Fibroblast of the conjunctiva (primary cell): ENCODE measurements around the gene ZGLP1.
A peak's percentile ranks its signal among the peaks of the same experiment; 100 is the strongest.
"Not testable (repeated sequence)": the region's sequence is repeated elsewhere in the genome, so short reads cannot be mapped to it uniquely, and the experiment has no call there.

Experiments
- DNase-seq: peaks from one replicate; pipeline ENCODE4 v3.0.0-alpha.2; 2010; ENCODE audit warnings: low read depth

Gene ZGLP1

DNA sequence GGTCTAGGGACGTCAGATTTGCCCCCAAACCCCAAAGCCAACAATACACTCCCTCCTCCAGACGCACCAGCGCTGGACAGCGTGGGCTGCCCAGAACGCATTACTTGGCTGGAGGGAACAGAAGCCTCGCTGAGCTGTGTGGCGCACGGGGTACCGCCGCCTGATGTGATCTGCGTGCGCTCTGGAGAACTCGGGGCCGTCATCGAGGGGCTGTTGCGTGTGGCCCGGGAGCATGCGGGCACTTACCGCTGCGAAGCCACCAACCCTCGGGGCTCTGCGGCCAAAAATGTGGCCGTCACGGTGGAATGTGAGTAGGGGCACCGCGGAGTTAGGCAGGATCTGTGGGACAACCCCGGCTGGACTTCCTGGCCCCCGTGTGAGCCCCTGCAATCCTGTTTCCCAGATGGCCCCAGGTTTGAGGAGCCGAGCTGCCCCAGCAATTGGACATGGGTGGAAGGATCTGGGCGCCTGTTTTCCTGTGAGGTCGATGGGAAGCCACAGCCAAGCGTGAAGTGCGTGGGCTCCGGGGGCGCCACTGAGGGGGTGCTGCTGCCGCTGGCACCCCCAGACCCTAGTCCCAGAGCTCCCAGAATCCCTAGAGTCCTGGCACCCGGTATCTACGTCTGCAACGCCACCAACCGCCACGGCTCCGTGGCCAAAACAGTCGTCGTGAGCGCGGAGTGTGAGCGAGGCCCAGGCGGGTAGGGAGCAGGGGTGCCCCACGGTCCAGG, 15.8 kb downstream of the ZGLP1 start:
- DNase-seq = no peak

DNA sequence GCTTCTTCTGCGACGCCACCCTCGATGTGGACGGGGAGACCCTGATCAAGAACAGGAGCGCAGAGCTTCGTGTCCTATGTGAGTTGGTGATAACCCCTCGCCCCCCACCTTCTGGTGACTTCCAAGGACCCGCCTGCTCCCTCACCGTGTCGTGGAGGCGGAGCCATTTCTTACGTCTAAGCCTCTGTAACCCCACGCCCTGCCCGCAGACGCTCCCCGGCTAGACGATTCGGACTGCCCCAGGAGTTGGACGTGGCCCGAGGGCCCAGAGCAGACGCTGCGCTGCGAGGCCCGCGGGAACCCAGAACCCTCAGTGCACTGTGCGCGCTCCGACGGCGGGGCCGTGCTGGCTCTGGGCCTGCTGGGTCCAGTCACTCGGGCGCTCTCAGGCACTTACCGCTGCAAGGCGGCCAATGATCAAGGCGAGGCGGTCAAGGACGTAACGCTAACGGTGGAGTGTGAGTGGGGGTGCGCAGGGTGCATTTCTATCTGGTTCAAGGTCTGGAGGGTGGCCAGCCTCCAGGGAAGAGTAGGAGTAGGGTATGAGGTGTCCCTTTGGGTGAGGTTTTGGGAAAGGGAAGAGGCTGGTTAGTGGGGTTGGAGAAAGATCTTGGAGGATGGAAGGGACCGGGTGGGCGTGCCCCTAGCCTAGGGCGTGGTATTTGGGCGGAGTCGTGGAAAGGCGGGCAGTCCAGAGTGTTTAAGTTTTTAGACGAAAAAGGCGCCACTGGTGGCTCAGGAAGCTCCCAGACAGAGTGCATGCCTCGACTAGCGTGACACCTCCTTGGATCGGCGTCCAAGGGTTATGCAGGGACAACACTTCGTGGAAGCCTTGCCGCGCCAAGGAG, 16.6 kb downstream of the ZGLP1 start:
- DNase-seq = no peak

DNA sequence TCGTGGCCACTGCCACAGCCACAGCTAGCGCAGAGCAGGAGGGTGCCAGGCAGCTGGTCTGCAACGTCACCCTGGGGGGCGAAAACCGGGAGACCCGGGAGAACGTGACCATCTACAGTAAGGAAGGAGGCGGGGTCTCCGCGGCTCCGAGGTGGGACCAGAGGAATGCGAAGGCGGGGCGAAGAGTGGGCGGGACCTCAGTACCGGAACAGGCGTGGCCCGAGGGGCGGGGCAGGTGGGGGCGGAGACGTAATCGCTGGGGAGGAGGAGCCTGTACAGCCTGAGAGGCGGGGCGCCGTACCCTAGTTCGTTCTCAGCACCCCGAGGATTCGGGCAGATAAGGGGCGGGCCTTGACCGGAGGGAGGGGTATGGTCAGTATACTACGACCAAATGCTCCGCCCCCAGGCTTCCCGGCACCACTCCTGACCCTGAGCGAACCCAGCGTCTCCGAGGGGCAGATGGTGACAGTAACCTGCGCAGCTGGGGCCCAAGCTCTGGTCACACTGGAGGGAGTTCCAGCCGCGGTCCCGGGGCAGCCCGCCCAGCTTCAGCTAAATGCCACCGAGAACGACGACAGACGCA, 17.3 kb downstream of the ZGLP1 start:
- peak; percentile 16 for DNase-seq

DNA sequence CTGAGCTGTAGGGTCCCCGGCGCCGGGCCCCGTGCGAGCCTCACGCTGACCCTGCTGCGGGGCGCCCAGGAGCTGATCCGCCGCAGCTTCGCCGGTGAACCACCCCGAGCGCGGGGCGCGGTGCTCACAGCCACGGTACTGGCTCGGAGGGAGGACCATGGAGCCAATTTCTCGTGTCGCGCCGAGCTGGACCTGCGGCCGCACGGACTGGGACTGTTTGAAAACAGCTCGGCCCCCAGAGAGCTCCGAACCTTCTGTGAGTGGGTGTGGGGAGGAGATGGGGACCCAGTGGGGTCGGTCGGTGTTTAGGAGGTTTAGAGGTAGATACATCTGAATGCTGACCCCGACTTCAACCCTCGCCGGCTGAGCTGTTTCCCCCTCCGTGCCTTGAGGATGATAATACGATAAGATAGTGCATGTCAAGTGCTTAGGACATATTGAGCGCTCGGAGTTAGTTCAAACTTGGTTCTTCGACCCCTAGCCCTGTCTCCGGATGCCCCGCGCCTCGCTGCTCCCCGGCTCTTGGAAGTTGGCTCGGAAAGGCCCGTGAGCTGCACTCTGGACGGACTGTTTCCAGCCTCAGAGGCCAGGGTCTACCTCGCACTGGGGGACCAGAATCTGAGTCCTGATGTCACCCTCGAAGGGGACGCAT, 17.9 kb downstream of the ZGLP1 start:
- no peak for DNase-seq

DNA sequence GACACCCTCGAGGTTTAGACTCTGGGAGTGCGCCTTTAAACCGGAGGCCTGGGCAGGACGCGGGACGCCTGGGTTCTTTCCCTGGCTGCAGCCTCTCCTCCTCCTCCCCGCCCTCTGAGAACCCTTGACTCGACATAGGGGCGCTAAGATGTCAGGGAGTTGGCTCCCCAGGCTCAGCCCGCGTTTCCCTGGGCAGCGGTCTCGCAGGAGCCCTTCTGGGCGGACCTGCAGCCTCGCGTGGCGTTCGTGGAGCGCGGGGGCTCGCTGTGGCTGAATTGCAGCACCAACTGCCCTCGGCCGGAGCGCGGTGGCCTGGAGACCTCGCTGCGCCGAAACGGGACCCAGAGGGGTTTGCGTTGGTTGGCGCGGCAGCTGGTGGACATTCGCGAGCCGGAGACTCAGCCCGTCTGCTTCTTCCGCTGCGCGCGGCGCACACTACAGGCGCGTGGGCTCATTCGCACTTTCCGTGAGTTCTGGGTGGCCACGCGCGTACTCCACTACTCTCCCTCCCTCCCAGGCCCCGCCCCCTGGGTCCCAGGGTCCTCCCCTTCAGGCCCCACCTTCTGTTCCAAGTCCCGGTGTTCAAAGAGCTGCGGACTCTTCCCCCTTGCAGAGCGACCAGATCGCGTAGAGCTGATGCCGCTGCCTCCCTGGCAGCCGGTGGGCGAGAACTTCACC, 18.6 kb downstream of the ZGLP1 start:
- DNase-seq = no peak

DNA sequence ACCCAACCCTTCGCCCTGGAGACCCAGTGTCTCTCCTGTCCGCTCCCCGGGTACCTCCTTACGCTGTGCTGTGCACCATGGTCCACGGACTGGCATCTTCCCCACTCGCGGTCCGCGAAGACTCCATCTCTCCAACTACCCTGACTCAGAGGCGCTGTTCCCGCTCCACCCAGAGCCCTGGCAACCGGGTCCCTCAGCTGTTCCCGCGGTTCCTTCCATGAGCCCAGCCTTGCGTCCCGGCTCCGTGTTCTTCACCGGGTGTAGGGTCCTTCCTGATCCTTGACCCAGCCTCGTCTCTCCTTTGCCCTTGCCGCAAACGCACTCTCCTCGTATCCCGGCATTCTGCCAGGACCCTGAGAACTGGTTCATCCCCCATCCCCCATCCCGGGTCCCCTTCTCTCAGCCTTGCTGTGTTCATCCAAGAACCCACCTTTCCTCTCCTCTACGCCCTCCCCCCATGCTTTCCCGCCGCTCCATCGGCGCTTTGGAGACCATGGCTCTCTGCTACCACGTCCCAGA, 19.2 kb downstream of the ZGLP1 start:
- no peak for DNase-seq

DNA sequence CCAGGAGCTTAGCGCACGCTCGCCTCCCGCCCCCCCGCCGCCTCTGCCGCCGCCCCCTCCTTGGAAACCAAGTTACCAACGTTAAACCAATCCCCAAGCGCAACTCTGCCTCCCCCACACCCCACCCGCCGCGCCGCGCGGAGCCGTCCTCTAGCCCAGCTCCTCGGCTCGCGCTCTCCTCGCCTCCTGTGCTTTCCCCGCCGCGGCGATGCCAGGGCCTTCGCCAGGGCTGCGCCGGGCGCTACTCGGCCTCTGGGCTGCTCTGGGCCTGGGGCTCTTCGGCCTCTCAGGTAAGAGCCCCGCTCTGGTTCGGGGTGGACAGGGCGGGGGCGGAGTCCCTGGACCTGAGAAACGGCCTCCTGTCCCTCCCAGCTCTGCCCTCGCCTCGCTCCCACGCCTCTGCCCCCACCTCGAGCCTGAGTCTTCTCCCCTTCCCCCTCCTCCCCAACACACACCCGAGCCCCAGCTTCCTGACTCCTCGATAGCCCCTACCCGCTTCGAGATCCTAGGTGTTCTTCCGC, 19.7 kb downstream of the ZGLP1 start, which contains the start of gene ICAM5:
TSS of gene ICAM5 (plus strand) at position 117 of the 521 bp plus-strand sequence. CDS start at position 209, 92 bp downstream.
- no peak for DNase-seq

DNA sequence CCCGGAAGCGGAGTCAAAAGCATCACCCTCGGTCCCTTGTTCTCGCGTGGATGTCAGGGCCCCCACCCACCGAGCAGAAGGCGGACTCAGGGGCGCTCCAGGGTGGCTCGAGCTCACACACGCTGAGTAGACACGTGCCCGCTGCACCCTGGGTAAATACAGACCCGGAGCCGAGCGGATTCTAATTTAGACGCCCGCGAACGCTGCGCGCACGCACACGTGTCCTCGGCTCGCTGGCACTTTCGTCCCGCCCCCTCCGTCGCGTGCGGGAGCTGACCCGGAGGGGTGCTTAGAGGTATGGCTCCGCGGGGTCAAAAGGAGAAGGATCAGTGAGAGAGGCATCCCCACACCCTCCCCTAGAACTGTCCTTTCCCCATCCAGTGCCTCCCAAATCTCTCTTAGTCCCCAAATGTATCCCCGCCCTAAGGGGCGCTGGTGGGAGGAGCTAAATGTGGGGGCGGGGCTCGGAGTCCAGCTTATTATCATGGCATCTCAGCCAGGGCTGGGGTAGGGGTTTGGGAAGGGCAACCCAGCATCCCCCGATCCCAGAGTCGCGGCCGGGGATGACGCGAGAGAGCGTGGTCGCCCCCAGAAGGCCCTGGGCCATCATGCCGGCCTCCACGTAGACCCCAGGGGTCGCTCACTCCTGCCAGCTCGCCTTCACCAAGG, 20.3 kb downstream of the ZGLP1 start:
- DNase-seq = no peak

DNA sequence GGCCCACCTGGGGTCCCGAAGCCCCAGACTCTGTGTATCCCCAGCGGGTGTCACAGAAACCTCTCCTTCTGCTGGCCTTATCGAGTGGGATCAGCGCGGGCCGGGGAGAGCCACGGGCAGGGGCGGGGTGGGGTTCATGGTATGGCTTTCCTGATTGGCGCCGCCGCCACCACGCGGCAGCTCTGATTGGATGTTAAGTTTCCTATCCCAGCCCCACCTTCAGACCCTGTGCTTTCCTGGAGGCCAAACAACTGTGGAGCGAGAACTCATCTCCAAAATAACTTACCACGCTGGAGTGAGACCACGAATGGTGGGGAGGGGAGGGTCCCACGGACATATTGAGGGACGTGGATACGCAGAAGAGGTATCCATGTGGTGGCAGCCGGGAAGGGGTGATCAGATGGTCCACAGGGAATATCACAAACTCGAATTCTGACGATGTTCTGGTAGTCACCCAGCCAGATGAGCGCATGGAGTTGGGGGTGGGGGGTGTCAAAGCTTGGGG, 20.9 kb downstream of the ZGLP1 start:
- DNase-seq = no peak

DNA sequence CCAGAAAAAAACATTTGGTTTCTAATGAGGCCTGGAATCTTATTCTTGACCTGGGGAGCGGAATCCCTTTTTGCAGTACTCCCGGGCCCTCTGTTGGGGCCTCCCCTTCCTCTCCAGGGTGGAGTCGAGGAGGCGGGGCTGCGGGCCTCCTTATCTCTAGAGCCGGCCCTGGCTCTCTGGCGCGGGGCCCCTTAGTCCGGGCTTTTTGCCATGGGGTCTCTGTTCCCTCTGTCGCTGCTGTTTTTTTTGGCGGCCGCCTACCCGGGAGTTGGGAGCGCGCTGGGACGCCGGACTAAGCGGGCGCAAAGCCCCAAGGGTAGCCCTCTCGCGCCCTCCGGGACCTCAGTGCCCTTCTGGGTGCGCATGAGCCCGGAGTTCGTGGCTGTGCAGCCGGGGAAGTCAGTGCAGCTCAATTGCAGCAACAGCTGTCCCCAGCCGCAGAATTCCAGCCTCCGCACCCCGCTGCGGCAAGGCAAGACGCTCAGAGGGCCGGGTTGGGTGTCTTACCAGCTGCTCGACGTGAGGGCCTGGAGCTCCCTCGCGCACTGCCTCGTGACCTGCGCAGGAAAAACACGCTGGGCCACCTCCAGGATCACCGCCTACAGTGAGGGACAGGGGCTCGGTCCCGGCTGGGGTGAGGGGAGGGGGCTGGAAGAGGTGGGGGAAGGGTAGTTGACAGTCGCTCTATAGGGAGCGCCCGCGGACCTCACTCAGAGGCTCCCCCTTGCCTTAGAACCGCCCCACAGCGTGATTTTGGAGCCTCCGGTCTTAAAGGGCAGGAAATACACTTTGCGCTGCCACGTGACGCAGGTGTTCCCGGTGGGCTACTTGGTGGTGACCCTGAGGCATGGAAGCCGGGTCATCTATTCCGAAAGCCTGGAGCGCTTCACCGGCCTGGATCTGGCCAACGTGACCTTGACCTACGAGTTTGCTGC, 22.5 kb downstream of the ZGLP1 start, which contains the start of gene ICAM4:
TSS of gene ICAM4 (plus strand) at position 153 of the 935 bp plus-strand sequence. CDS start at position 211, 58 bp downstream.
- no peak for DNase-seq

DNA sequence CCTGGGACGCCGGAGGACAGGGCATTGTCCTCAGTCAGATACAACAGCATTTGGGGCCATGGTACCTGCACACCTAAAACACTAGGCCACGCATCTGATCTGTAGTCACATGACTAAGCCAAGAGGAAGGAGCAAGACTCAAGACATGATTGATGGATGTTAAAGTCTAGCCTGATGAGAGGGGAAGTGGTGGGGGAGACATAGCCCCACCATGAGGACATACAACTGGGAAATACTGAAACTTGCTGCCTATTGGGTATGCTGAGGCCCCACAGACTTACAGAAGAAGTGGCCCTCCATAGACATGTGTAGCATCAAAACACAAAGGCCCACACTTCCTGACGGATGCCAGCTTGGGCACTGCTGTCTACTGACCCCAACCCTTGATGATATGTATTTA, 24.2 kb downstream of the ZGLP1 start:
- DNase-seq = no peak

DNA sequence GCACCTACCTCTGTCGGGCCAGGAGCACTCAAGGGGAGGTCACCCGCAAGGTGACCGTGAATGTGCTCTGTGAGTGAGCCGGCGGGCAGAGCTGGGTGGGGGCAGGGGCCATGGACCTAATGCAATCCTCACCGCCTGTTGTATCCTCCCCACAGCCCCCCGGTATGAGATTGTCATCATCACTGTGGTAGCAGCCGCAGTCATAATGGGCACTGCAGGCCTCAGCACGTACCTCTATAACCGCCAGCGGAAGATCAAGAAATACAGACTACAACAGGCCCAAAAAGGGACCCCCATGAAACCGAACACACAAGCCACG, 24.7 kb downstream of the ZGLP1 start:
- no peak for DNase-seq

DNA sequence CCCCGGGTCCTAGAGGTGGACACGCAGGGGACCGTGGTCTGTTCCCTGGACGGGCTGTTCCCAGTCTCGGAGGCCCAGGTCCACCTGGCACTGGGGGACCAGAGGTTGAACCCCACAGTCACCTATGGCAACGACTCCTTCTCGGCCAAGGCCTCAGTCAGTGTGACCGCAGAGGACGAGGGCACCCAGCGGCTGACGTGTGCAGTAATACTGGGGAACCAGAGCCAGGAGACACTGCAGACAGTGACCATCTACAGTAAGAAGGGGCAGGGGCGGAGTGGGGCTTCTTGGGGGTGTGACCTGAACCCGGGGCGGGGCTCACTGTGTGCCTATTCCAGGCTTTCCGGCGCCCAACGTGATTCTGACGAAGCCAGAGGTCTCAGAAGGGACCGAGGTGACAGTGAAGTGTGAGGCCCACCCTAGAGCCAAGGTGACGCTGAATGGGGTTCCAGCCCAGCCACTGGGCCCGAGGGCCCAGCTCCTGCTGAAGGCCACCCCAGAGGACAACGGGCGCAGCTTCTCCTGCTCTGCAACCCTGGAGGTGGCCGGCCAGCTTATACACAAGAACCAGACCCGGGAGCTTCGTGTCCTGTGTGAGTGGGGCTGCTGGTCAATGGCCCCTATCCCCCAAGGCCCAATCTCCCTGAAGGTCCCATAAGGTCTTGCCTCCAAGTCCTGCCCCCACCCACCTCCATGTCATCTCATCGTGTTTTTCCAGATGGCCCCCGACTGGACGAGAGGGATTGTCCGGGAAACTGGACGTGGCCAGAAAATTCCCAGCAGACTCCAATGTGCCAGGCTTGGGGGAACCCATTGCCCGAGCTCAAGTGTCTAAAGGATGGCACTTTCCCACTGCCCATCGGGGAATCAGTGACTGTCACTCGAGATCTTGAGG, 25.3 kb downstream of the ZGLP1 start:
- no peak for DNase-seq

DNA sequence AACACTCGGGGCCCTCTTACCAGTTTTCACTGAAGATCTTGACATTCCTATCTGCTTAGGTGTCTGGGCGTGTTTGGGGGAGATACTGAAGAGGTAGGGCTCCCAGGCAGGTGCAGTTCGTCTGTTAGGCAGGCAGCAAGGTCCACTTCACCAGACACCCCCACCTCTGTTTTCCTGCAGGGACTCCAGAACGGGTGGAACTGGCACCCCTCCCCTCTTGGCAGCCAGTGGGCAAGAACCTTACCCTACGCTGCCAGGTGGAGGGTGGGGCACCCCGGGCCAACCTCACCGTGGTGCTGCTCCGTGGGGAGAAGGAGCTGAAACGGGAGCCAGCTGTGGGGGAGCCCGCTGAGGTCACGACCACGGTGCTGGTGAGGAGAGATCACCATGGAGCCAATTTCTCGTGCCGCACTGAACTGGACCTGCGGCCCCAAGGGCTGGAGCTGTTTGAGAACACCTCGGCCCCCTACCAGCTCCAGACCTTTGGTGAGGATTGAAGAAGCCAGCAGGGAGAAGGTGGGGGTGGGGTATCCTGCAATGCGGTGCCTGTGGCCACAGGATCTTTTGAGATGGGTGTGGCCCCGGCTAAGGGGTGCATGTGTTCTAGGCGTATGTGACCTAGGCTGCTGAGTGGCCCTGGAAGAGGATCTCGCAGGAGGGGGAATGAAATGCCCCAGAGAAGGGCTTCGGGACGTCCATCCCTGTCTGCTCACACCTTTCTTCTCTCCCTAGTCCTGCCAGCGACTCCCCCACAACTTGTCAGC, 26.1 kb downstream of the ZGLP1 start:
- DNase-seq = no peak

DNA sequence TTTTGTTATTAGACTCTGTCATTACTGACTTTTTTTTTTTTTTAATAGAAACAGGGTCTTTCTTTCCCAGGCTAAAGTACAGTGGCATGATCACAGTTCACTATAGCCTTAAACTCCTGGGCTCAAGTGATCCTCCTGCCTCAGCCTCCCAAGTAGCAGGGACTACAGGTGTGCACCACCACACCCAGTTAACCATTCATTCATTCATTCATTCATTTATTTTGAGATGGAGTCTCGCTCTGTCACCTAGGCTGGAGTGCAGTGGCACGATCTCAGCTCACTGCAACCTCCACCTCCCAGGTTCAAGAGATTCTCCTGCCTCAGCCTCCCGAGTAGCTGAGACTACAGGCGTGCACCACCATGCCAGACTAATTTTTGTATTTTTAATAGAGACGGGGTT, 27.6 kb downstream of the ZGLP1 start:
- not testable (repeated sequence) for DNase-seq

DNA sequence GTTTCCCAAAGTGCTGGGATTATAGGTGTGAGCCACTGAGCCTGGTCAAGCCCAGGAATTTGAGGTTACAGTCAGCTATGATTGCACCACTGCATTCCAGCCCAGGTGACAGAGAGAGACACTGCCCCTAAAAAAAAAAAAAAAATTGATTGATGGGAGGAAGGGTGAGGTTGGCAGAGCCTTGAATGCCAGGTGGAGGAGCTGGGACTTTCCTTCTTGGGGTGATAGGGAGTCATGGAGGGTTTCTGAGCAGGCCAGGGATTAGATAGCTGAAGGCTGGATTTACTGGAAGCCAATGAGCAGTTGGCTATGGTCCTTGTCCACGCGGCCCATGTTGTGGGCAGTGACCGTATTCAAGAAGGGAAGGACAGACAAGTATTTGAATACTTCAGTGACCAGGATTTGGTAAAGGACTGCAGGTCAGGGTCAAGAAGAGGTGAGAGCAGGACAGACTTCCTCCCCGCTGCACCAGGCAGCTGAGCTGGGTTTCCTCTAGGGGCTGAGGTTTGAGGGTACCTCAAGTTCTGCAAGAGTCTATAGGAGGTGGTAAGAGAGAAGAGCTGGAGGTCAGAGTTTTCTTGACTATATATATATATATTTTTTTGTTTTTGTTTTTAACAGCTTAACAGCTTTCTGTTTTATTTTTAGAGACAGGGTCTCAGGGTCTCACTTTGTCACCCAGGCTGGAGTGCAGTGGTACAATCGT, 29.7 kb downstream of the ZGLP1 start:
- no peak for DNase-seq

DNA sequence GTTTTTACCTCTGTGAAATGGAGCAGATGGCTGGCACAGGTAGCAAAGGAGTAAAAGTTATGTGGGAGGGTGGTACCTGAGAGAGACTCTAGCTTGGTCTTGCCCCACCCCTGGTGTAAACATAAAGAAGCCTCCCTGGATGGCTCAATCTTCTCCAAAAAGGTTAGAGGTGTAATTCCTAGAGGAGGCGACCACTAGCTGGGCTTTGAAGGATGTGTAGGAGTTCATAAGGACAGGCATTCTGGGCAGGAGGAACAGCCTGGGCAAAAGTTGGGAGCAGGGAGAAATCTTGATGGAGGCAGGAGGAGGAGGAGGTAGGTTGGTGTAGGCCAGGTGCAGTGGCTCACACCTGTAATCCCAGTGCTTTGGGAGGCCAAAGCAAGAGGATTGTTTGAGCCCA, 30.7 kb downstream of the ZGLP1 start:
- no peak for DNase-seq
